Measurements from ENCODE around the gene C10orf90. TPM values are rescaled to one million over a fixed set of nuclear protein-coding genes. Genes with fewer than 3 reads are reported as not detected.

Gene C10orf90
- total and polyA plus RNA-seq, 2 donors (not counting 3 experiments of a cell fraction or from before 2014, with no cell fraction given) = not detected

DNA sequence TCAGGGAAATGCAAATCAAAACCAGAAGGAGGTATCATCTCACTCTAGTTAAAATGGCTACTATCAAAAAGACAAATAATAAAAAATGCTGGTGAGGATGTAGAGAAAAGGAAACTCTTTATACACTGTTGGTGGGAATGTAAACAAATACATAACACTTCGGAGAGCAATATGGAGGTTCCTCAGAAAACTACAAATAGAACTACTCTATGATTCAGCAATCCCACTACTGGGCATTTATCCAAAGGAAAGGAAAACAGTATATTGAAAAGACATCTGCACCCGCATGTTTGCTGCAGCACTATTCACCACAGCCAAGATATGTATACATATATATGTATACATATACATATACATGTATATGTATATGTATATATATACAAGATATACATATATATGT, 94.2 kb downstream of the C10orf90 start:
- Histone ChIP-seq H2AFZ (ENCODE audit: low read depth, low read length) (no peak overlapping the region), H3K4me3 (replicated peaks in 1 of 3; ENCODE audit: insufficient read depth in 1 of 3, low read depth in 1 of 3, low read length in 3 of 3) (no peak overlapping the region), H3K27me3 (ENCODE audit: control insufficient read depth in 2 of 2, insufficient read depth in 2 of 2, low read length in 2 of 2) (no peaks in the 10 kb centered on the region), H3K27ac (ENCODE audit: insufficient read depth, low read depth, low read length) (no peak overlapping the region), H3K9me1 (replicated peaks; ENCODE audit: control insufficient read depth, extremely low read depth, insufficient read depth, low read length) (no peaks in the 10 kb centered on the region), H3K9ac (replicated peaks; ENCODE audit: extremely low read depth, insufficient read depth, low read length) (no peak overlapping the region), H3K9me3 (replicated peaks; ENCODE audit: control insufficient read depth, insufficient read depth, low read length) (no peaks in the 10 kb centered on the region), H4K20me1 (replicated peaks; ENCODE audit: control insufficient read depth, extremely low read depth, insufficient read depth, low read length) (no peaks in the 10 kb centered on the region), H3K36me3 (ENCODE audit: control insufficient read depth in 2 of 2, extremely low read depth in 1 of 2, insufficient read depth in 2 of 2, low read length in 2 of 2) (no peaks in the 10 kb centered on the region), H3K4me1 (ENCODE audit: control insufficient read depth, extremely low read depth, insufficient read depth, low read length) (no peaks in the 10 kb centered on the region), H3K79me2 (ENCODE audit: control insufficient read depth, insufficient read depth, low read length) (no peaks in the 10 kb centered on the region), H3K4me2 (ENCODE audit: insufficient read depth, low read length) (no peak overlapping the region)
- dilution Hi-C loops (cut with MboI; ENCODE audit: extremely low pct_ligation_motif_present, low sequenced_read_pairs) = no loop called here
- ChIA-PET POLR2A (no interaction called here), CTCF (no interaction called here)
- intact Hi-C loops (cut with micrococcal nuclease) = no loop called here
- BruUV-seq (replicated peaks) = no TSS peak
- FAIRE-seq (no peak), DNase-seq (ENCODE audit: low read depth, low spot score) (no peak)
- no peak for TF ChIP-seq POLR2A (IDR thresholded peaks at IDR 0.05; ENCODE audit: low read depth, low read length)

DNA sequence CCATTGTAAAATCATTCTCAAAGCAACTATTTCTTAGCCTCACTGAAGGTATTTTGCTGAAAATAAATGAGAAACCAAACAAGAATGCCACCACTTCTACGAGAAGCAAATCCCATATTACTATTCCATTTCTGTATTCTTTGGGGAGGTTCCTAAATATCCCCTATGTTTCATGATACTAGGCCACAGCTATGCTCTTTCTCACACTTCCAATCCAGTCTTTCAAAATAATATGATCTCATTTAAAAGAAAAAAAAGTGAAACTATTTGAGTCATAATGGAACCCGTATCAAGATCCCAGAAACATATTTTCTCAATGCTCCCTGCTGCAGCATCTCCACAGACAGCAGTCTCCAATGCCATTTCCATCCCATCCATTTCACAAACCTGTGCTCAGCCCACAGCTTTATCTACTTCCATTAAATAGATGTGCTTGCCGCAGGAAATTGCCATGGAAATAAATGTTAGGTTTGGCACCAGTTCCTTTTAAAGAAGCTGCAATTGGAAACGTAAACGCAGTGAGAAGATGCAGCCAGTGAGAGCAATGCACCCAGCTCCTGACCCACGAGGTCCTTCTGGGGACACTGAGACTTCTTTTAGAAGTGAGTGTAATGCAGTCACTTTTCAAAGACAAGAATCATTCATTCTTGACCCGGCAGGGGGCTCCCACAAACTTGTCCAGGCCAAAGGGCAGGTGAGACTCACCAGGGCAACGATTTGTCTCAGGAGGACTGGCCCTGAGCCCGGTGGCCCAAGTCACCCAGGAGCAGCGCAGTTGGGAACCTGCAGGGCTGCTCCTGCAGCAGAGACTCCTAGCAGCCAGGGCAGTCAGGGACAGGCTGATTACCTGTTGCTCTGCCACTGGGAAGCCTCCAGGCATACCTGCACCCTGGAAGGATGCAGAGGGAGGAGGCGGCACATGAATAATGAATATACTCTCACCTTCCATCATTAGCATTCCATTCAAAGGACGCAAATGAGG, 99.6 kb downstream of the C10orf90 start:
- H3K9me3 ChIP-seq (replicated peaks; ENCODE audit: control insufficient read depth, insufficient read depth, low read length) = no peaks in the 10 kb centered on the region
- no peaks in the 10 kb centered on the region for H3K79me2 ChIP-seq (ENCODE audit: control insufficient read depth, insufficient read depth, low read length)
- intact Hi-C loops (cut with micrococcal nuclease) (no loop called here), dilution Hi-C loops (cut with MboI; ENCODE audit: extremely low pct_ligation_motif_present, low sequenced_read_pairs) (no loop called here)
- no TSS peak for BruUV-seq (replicated peaks)
- FAIRE-seq (no peak), DNase-seq (ENCODE audit: low read depth, low spot score) (no peak)
- H4K20me1 ChIP-seq (replicated peaks; ENCODE audit: control insufficient read depth, extremely low read depth, insufficient read depth, low read length) = no peaks in the 10 kb centered on the region
- POLR2A ChIA-PET = no interaction called here
- H3K27ac ChIP-seq (ENCODE audit: insufficient read depth, low read depth, low read length) = no peak overlapping the region
- H3K4me2 ChIP-seq (ENCODE audit: insufficient read depth, low read length) = no peak overlapping the region
- CTCF ChIA-PET = no interaction called here
- H3K9me1 ChIP-seq (replicated peaks; ENCODE audit: control insufficient read depth, extremely low read depth, insufficient read depth, low read length) = no peaks in the 10 kb centered on the region
- H2AFZ ChIP-seq (ENCODE audit: low read depth, low read length) = no peak overlapping the region
- H3K36me3 ChIP-seq (ENCODE audit: control insufficient read depth in 2 of 2, extremely low read depth in 1 of 2, insufficient read depth in 2 of 2, low read length in 2 of 2) = no peaks in the 10 kb centered on the region
- H3K4me3 ChIP-seq (replicated peaks in 1 of 3; ENCODE audit: insufficient read depth in 1 of 3, low read depth in 1 of 3, low read length in 3 of 3) = no peak overlapping the region
- TF ChIP-seq POLR2A (IDR thresholded peaks at IDR 0.05; ENCODE audit: low read depth, low read length) (no peak), POLR2AphosphoS5 (IDR thresholded peaks at IDR 0.05; ENCODE audit: insufficient read depth, low read depth, low read length) (no peak), EZH2 (IDR thresholded peaks at IDR 0.05; ENCODE audit: borderline replicate concordance, low read depth, low read length, severe bottlenecking) (no peak), MYC (IDR thresholded peaks at IDR 0.05; ENCODE audit: low read depth, low read length) (no peak), GATA2 (IDR thresholded peaks at IDR 0.05; ENCODE audit: insufficient read depth, insufficient read length, low read depth, low read length) (no peak), JUN (IDR thresholded peaks at IDR 0.05; ENCODE audit: borderline replicate concordance, insufficient read depth, insufficient read length, low read depth) (no peak), FOS (IDR thresholded peaks at IDR 0.05; ENCODE audit: borderline replicate concordance, insufficient read depth, low read length) (no peak)
- TF ChIP-seq, protein P1, sequence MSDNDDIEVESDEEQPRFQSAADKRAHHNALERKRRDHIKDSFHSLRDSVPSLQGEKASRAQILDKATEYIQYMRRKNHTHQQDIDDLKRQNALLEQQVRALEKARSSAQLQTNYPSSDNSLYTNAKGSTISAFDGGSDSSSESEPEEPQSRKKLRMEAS (IDR thresholded peaks at IDR 0.05; ENCODE audit: insufficient read depth, insufficient read length) = no peak
- TF ChIP-seq, protein P2, sequence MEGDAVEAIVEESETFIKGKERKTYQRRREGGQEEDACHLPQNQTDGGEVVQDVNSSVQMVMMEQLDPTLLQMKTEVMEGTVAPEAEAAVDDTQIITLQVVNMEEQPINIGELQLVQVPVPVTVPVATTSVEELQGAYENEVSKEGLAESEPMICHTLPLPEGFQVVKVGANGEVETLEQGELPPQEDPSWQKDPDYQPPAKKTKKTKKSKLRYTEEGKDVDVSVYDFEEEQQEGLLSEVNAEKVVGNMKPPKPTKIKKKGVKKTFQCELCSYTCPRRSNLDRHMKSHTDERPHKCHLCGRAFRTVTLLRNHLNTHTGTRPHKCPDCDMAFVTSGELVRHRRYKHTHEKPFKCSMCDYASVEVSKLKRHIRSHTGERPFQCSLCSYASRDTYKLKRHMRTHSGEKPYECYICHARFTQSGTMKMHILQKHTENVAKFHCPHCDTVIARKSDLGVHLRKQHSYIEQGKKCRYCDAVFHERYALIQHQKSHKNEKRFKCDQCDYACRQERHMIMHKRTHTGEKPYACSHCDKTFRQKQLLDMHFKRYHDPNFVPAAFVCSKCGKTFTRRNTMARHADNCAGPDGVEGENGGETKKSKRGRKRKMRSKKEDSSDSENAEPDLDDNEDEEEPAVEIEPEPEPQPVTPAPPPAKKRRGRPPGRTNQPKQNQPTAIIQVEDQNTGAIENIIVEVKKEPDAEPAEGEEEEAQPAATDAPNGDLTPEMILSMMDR (IDR thresholded peaks at IDR 0.05; ENCODE audit: extremely low read depth in 1 of 2, insufficient read depth in 1 of 2, low read depth in 1 of 2, low read length in 2 of 2) = no peak
- no peak overlapping the region for H3K9ac ChIP-seq (replicated peaks; ENCODE audit: extremely low read depth, insufficient read depth, low read length)
- H3K4me1 ChIP-seq (ENCODE audit: control insufficient read depth, extremely low read depth, insufficient read depth, low read length) = no peaks in the 10 kb centered on the region
- no peaks in the 10 kb centered on the region for H3K27me3 ChIP-seq (ENCODE audit: control insufficient read depth in 2 of 2, insufficient read depth in 2 of 2, low read length in 2 of 2)
